DND-41 (cell line): ENCODE data around the gene APBB2.

Experiments
- CTCF ChIP-seq: IDR thresholded peaks from 2 replicates; pipeline ENCODE4 v1.5.1; 2012; ENCODE audit warnings: borderline replicate concordance, low read length, moderate library complexity, mild to moderate bottlenecking; ENCODE audit not compliant: poor library complexity, severe bottlenecking; ENCODE audit errors: extremely low read depth
- EZH2 ChIP-seq: IDR thresholded peaks from 3 replicates; pipeline ENCODE4 v1.6.1; 2012; ENCODE audit warnings: borderline replicate concordance, low read depth, mild to moderate bottlenecking, moderate library complexity, low read length, inconsistent platforms; ENCODE audit not compliant: severe bottlenecking

GRCh38 chr4:41204400-41204978 is 9.9 kb downstream of the APBB2 start:
- TF ChIP-seq CTCF (no peak), EZH2 (no peak)
